OCI-LY1 (cell line): ENCODE data around the gene SLC13A2.

ENCODE experiments used
- EZH2 ChIP-seq: fragments of 200-600 bp; sonication (generic), shearing (Covaris generic); IDR thresholded peaks from 2 replicates; pipeline ENCODE4 v1.8.0; 2017; ENCODE audit warnings: borderline replicate concordance, mixed run types, mild to moderate bottlenecking, antibody characterized with exemption, low read length, moderate library complexity, mixed read lengths
- TF ChIP-seq, protein P1 (sequence below): fragments of 200-600 bp; sonication (generic), shearing (Covaris generic); IDR thresholded peaks from 2 replicates; pipeline ENCODE4 v1.5.1; 2017; ENCODE audit warnings: mild to moderate bottlenecking, antibody characterized with exemption, low read length, moderate library complexity, mixed read lengths

DNA sequence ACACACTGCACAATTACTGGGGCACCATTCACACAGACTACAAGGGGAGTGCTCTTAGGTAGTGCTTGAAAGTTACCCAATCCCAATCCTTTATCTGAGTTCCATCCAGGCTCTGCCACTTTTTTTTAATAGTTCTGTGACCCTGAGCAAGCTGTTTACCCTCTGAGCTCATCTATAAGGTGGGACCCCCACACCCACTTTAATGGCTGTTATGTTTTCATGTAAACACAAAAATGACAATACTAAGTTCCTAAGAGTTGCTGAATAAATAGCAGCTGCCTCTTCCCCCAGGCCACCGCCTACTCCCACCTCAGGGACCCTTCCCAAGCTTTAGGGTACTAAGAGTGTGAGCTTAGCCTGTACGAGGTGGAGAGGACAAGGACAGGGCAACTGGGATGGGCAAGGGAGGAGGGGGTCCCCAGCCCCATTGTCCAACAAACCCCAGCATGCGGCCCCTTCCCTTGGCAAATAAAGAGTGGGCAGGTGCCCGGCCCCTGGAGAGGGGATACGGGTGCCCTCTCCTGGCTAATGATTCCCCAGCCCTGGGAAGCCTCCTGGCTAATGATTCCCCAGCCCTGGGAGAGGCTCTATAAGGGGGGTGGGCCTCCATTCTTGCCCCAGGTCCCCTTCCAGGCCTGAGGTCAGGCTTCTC, 14.6 kb downstream of the SLC13A2 start:
- TF ChIP-seq, protein P1, sequence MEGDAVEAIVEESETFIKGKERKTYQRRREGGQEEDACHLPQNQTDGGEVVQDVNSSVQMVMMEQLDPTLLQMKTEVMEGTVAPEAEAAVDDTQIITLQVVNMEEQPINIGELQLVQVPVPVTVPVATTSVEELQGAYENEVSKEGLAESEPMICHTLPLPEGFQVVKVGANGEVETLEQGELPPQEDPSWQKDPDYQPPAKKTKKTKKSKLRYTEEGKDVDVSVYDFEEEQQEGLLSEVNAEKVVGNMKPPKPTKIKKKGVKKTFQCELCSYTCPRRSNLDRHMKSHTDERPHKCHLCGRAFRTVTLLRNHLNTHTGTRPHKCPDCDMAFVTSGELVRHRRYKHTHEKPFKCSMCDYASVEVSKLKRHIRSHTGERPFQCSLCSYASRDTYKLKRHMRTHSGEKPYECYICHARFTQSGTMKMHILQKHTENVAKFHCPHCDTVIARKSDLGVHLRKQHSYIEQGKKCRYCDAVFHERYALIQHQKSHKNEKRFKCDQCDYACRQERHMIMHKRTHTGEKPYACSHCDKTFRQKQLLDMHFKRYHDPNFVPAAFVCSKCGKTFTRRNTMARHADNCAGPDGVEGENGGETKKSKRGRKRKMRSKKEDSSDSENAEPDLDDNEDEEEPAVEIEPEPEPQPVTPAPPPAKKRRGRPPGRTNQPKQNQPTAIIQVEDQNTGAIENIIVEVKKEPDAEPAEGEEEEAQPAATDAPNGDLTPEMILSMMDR = no peak
- TF ChIP-seq EZH2 = no peak
